HepG2 (cell line): ENCODE data around the gene ANKRD11. TPM values are rescaled to one million over a fixed set of nuclear protein-coding genes. Genes with fewer than 3 reads are reported as not detected.
A peak's percentile ranks its signal among the peaks of the same experiment; 100 is the strongest.

Source experiments
- CTCF ChIP-seq: sonication (generic); formaldehyde crosslinking; IDR thresholded peaks from 2 replicates; pipeline ENCODE4 v1.5.0; 2020; ENCODE audit warnings: mild to moderate bottlenecking, missing genetic modification reagents, moderate library complexity
- GMEB1 ChIP-seq: sonication (generic); formaldehyde crosslinking; IDR thresholded peaks from 2 replicates; pipeline ENCODE4 v1.5.1; 2020; ENCODE audit warnings: missing genetic modification reagents, mild to moderate bottlenecking, borderline replicate concordance
- MNT ChIP-seq: fragments of 450-650 bp; IDR thresholded peaks from 2 replicates; pipeline ENCODE4 v1.6.1; 2016
- MXD1 ChIP-seq: sonication (generic); formaldehyde crosslinking; IDR thresholded peaks from 2 replicates; pipeline ENCODE4 v1.4.0; 2020; ENCODE audit warnings: mild to moderate bottlenecking, missing genetic modification reagents
- MYC ChIP-seq: sonication (generic); formaldehyde crosslinking; IDR thresholded peaks from 2 replicates; pipeline ENCODE4 v1.9.0; 2021; ENCODE audit warnings: missing genetic modification reagents, borderline replicate concordance
- NKX3-1 ChIP-seq: sonication (generic); formaldehyde crosslinking; IDR thresholded peaks from 2 replicates; pipeline ENCODE4 v1.5.0; 2020; ENCODE audit warnings: missing genetic modification reagents
- PRDM4 ChIP-seq: sonication (generic); formaldehyde crosslinking; IDR thresholded peaks from 2 replicates; pipeline ENCODE4 v1.9.0; 2021; ENCODE audit warnings: missing genetic modification reagents, borderline replicate concordance
- RNF2 ChIP-seq: fragments of 450-650 bp; conservative IDR thresholded peaks from 2 replicates; pipeline ENCODE4 v1.6.1; 2016; ENCODE audit warnings: low read depth
- SIX4 ChIP-seq: sonication (generic); formaldehyde crosslinking; IDR thresholded peaks from 2 replicates; pipeline ENCODE4 v1.4.0; 2020; ENCODE audit warnings: missing genetic modification reagents
- TEAD2 ChIP-seq: sonication (generic); formaldehyde crosslinking; IDR thresholded peaks from 2 replicates; pipeline ENCODE4 v1.9.0; 2021; ENCODE audit warnings: missing genetic modification reagents
- ZBTB14 ChIP-seq: sonication (generic); formaldehyde crosslinking; IDR thresholded peaks from 2 replicates; pipeline ENCODE4 v1.4.0; 2020; ENCODE audit warnings: missing genetic modification reagents
- ZNF629 ChIP-seq: sonication (generic); formaldehyde crosslinking; conservative IDR thresholded peaks from 2 replicates; pipeline ENCODE4 v1.5.0; 2020; ENCODE audit warnings: missing genetic modification reagents
- ZNF687 ChIP-seq: sonication (generic); formaldehyde crosslinking; IDR thresholded peaks from 2 replicates; pipeline ENCODE4 v1.5.1; 2020; ENCODE audit warnings: mild to moderate bottlenecking, missing genetic modification reagents, moderate library complexity
- polyA plus RNA-seq, 8 experiments: library from polyadenylated mRNA; depleted of rRNA in 3 of 8; stranded (reverse) in 7 of 8; unstranded in 1 of 8; fragments of >200 nt; fragmentation: Illumina TruSeq in 4 of 8; extraction: Trizol in 4 of 8; gene quantifications; 2 replicates each; pipeline versions ENCODE4 v1.2.1 to v1.2.3, GENCODE V29; 2011 to 2016; ENCODE audit warnings: low read depth in 4 of 8, missing spikeins in 1 of 8, mixed read lengths in 1 of 8; ENCODE audit not compliant: insufficient read depth in 1 of 8
- total RNA-seq, 5 experiments: library from RNA; depleted of rRNA; stranded (reverse); fragments of >200 nt; fragmentation: Illumina TruSeq; extraction: Trizol; gene quantifications; 2 replicates each; pipeline ENCODE4 v1.2.3, GENCODE V29; 2016; ENCODE audit warnings: low read depth in 1 of 5

The ANKRD11 gene
- total and polyA plus RNA-seq, 2 of the 13 experiments (the other 11 are each of a cell fraction or from before 2014, with no cell fraction given), result 21.4 to 38.4 TPM

GRCh38 chr16:89442990-89443726 lies 47.2 kb downstream of the ANKRD11 start (continued):
- TF ChIP-seq RNF2, result 0 out of 2 replicates have a peak, but pooled peaks have one; percentile 22
- 0 out of 2 replicates have a peak, but pooled peaks have one; percentile 10 for TF ChIP-seq ZNF629 (CRISPR knock-in tag)
- TF ChIP-seq PRDM4, result no peak
- TF ChIP-seq MYC (CRISPR knock-in tag), result peak; percentile 50; the same call in 1 of the 2 replicates
- TF ChIP-seq NKX3-1 (CRISPR knock-in tag), result 0 out of 2 replicates have a peak, but pooled peaks have one; percentile 26
- peak; percentile 53 for TF ChIP-seq CTCF (CRISPR knock-in tag)
- 0 out of 2 replicates have a peak, but pooled peaks have one; percentile 40 for TF ChIP-seq MXD1 (CRISPR knock-in tag)
- peak; percentile 83 for TF ChIP-seq SIX4 (CRISPR knock-in tag)
- peak; percentile 19; the same call in 1 of the 2 replicates for TF ChIP-seq ZNF687 (CRISPR knock-in tag)
- TF ChIP-seq MNT, result peak; percentile 77
- peak; percentile 45; the same call in 1 of the 2 replicates for TF ChIP-seq ZBTB14 (CRISPR knock-in tag)
- TF ChIP-seq TEAD2 (CRISPR knock-in tag), result no peak
- peak; percentile 10; the same call in 1 of the 2 replicates for TF ChIP-seq GMEB1
